GM23338 (cell line): ENCODE results near the gene TMEM170B. TPM values are rescaled to one million over a fixed set of nuclear protein-coding genes. Genes with fewer than 3 reads are reported as not detected.

ENCODE experiments used
- ATAC-seq: fragments of 200-7000 bp; cut with Tn5 transposase; 3 replicates; pipeline ENCODE4 v1.9.1; 2020
- DNase-seq: peaks from one replicate; pipeline ENCODE4 v3.0.0-alpha.2; 2015; ENCODE audit warnings: low spot score
- H2AFZ ChIP-seq: fragments of 200-600 bp; sonication (generic); 2 replicates; pipeline ENCODE4 v1.8.0; 2016; ENCODE audit warnings: antibody characterized with exemption, mild to moderate bottlenecking, moderate library complexity
- H3F3A ChIP-seq: fragments of 200-600 bp; sonication (generic); replicated peaks from 2 replicates; pipeline ENCODE4 v1.8.0; 2017; ENCODE audit warnings: antibody characterized with exemption, mixed run types, low read depth
- H3K27ac ChIP-seq: fragments of 200-600 bp; sonication (generic); 2 replicates; pipeline ENCODE4 v1.6.1; 2016; ENCODE audit warnings: low read depth
- H3K27me3 ChIP-seq: fragments of 200-600 bp; sonication (generic); 2 replicates; pipeline ENCODE4 v1.8.0; 2016; ENCODE audit warnings: mild to moderate bottlenecking, mixed run types, moderate library complexity; ENCODE audit not compliant: insufficient read depth
- H3K36me3 ChIP-seq: fragments of 200-600 bp; sonication (generic); 2 replicates; pipeline ENCODE4 v1.8.0; 2016; ENCODE audit warnings: mild to moderate bottlenecking; ENCODE audit not compliant: insufficient read depth
- H3K4me1 ChIP-seq: fragments of 200-600 bp; sonication (generic); 2 replicates; pipeline ENCODE4 v1.8.0; 2016; ENCODE audit warnings: mild to moderate bottlenecking, moderate library complexity; ENCODE audit not compliant: insufficient read depth
- H3K4me2 ChIP-seq: fragments of 200-600 bp; sonication (generic); 2 replicates; pipeline ENCODE4 v1.7.1; 2017; ENCODE audit warnings: mixed run types
- H3K4me3 ChIP-seq: fragments of 200-600 bp; sonication (generic); 2 replicates; pipeline ENCODE4 v1.6.1; 2016; ENCODE audit warnings: mixed run types
- H3K79me2 ChIP-seq: fragments of 200-600 bp; sonication (generic); replicated peaks from 2 replicates; pipeline ENCODE4 v1.8.0; 2017; ENCODE audit warnings: mild to moderate bottlenecking; ENCODE audit not compliant: insufficient read depth
- H3K9me2 ChIP-seq: fragments of 200-600 bp; sonication (generic); 2 replicates; pipeline ENCODE4 v1.8.0; 2017; ENCODE audit not compliant: insufficient read depth
- H4K20me1 ChIP-seq: fragments of 200-600 bp; sonication (generic); replicated peaks from 2 replicates; pipeline ENCODE4 v1.8.0; 2017; ENCODE audit warnings: mild to moderate bottlenecking; ENCODE audit not compliant: insufficient read depth
- H3K27ac Mint-ChIP-seq: 2 replicates; pipeline ENCODE4 v1.8.0; 2020; ENCODE audit warnings: inconsistent platforms, mild to moderate bottlenecking, moderate library complexity, mixed read lengths
- H3K27me3 Mint-ChIP-seq: 3 replicates; pipeline ENCODE4 v1.8.0; 2022; ENCODE audit warnings: low read depth, mild to moderate bottlenecking, moderate library complexity, mixed read lengths, inconsistent platforms; ENCODE audit not compliant: insufficient read depth, poor library complexity
- H3K36me3 Mint-ChIP-seq: 3 replicates; pipeline ENCODE4 v1.8.0; 2021; ENCODE audit warnings: low read depth, mild to moderate bottlenecking, inconsistent platforms, moderate library complexity, mixed read lengths
- H3K4me1 Mint-ChIP-seq: 3 replicates; pipeline ENCODE4 v1.8.0; 2020; ENCODE audit warnings: mild to moderate bottlenecking, inconsistent platforms, mixed read lengths
- H3K4me3 Mint-ChIP-seq: 3 replicates; pipeline ENCODE4 v1.8.0; 2021; ENCODE audit warnings: moderate library complexity, mild to moderate bottlenecking, inconsistent platforms, mixed read lengths
- H3K9me3 Mint-ChIP-seq: 3 replicates; pipeline ENCODE4 v1.8.0; 2020; ENCODE audit warnings: moderate library complexity, mild to moderate bottlenecking, inconsistent platforms, mixed read lengths
- CREB1 ChIP-seq: fragments of 250-450 bp; sonication (Bioruptor Pico); IDR thresholded peaks from 2 replicates; pipeline ENCODE4 v1.5.0; 2020; ENCODE audit warnings: low read depth, mild to moderate bottlenecking, moderate library complexity
- EZH2 ChIP-seq: fragments of 200-600 bp; sonication (generic); IDR thresholded peaks from one replicate; pipeline ENCODE4 v1.8.0; 2017; ENCODE audit warnings: antibody characterized with exemption, mild to moderate bottlenecking, low read depth; ENCODE audit not compliant: unreplicated experiment
- EZH2phosphoT487 ChIP-seq: fragments of 200-600 bp; sonication (generic); IDR thresholded peaks from one replicate; pipeline ENCODE4 v1.8.1; 2018; ENCODE audit warnings: antibody characterized with exemption; ENCODE audit not compliant: unreplicated experiment
- JUNB ChIP-seq: IDR thresholded peaks from one replicate; pipeline ENCODE4 v1.6.1; 2016; ENCODE audit warnings: antibody characterized with exemption; ENCODE audit not compliant: unreplicated experiment
- NANOG ChIP-seq: IDR thresholded peaks from 2 replicates; pipeline ENCODE4 v1.6.1; 2016; ENCODE audit warnings: antibody characterized with exemption, borderline replicate concordance
- POLR2AphosphoS5 ChIP-seq: IDR thresholded peaks from 2 replicates; pipeline ENCODE4 v1.6.1; 2016; ENCODE audit warnings: antibody characterized with exemption, low read depth
- STAT1 ChIP-seq: IDR thresholded peaks from one replicate; pipeline ENCODE4 v1.6.1; 2016; ENCODE audit warnings: antibody characterized with exemption; ENCODE audit not compliant: unreplicated experiment
- ZNF114 ChIP-seq: fragments of 250-450 bp; sonication (Bioruptor Pico); IDR thresholded peaks from 2 replicates; pipeline ENCODE4 v1.5.0; 2020; ENCODE audit warnings: mild to moderate bottlenecking, moderate library complexity
- ZNF331 ChIP-seq: fragments of 250-450 bp; sonication (Bioruptor Pico); IDR thresholded peaks from 2 replicates; pipeline ENCODE4 v1.5.0; 2020; ENCODE audit warnings: low read depth, mild to moderate bottlenecking, moderate library complexity
- ZNF462 ChIP-seq: fragments of 250-450 bp; sonication (Bioruptor Pico); IDR thresholded peaks from 2 replicates; pipeline ENCODE4 v1.5.0; 2020; ENCODE audit warnings: mild to moderate bottlenecking, moderate library complexity
- polyA plus RNA-seq: library from polyadenylated mRNA; unstranded; fragments of >200 nt; fragmentation: Nextera tagmentation; extraction: Ambion mirVana; gene quantifications from 2 replicates; pipeline ENCODE4 v1.2.1, GENCODE V29; 2016
- total RNA-seq: library from RNA; depleted of rRNA; stranded (reverse); fragments of >200 nt; shearing (Covaris generic); gene quantifications from 2 replicates; pipeline ENCODE4 v1.2.3, GENCODE V29; 2014
- TF ChIP-seq, protein P1 (sequence below): IDR thresholded peaks from 2 replicates; pipeline ENCODE4 v1.6.1; 2016; ENCODE audit warnings: antibody characterized with exemption
- TF ChIP-seq, protein P2 (sequence below): IDR thresholded peaks from one replicate; pipeline ENCODE4 v1.6.1; 2018; ENCODE audit warnings: antibody characterized with exemption; ENCODE audit not compliant: unreplicated experiment
- TF ChIP-seq, protein P3 (sequence below), 2 experiments: fragments of 200-600 bp in 1 of 2; sonication (generic) in 1 of 2; conservative IDR thresholded peaks; 2 replicates each; pipeline versions ENCODE4 v1.5.1 to v1.6.1; 2016 to 2017; ENCODE audit warnings: antibody characterized with exemption in 2 of 2, low read depth in 2 of 2, mild to moderate bottlenecking in 2 of 2, moderate library complexity in 1 of 2

Gene TMEM170B
- total and polyA plus RNA-seq, 2 experiments from 2014 or later, result 2.0 to 6.9 TPM

DNA sequence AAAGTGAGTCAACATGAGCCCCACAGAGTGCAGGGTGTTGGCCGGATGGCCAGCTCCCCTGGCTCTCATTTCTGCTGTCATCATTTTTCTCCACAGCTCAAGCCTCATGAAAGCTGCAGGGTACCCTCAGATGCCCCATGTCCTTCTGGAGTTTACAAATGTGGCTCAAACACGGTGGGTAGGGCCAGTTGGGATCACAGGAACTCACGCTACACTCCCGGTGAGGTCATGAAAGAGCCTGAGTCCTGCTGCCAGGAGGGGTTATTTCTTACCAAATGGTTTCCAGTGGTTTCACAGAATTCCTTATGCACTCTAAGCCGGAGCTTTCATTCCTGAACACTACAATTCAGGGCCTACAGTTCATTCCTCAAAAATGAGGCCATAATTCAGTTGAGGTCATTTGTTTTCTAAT lies 78.7 kb downstream of the TMEM170B start:
- no peak overlapping the region for H3K4me2 ChIP-seq
- no peaks in the 10 kb centered on the region for H3K9me3 Mint-ChIP-seq
- H4K20me1 ChIP-seq, result no peaks in the 10 kb centered on the region
- peaks cover 2% of the 10 kb centered on the region for H3K27me3 Mint-ChIP-seq
- H3K9me2 ChIP-seq, result 0 out of 2 replicates have a peak, but pooled peaks cover 6% of the 10 kb centered on the region
- H3K4me3 Mint-ChIP-seq, result no peak overlapping the region
- H3K27ac Mint-ChIP-seq, result no peak overlapping the region
- H3F3A ChIP-seq, result no peaks in the 10 kb centered on the region
- H3K4me1 Mint-ChIP-seq, result 0 out of 3 replicates have a peak, but pooled peaks cover 2% of the 10 kb centered on the region
- H3K36me3 Mint-ChIP-seq, result no peaks in the 10 kb centered on the region
- no peak overlapping the region for H3K4me3 ChIP-seq
- H3K27ac ChIP-seq, result no peak overlapping the region
- no peak for DNase-seq
- no peaks in the 10 kb centered on the region for H3K79me2 ChIP-seq
- ATAC-seq, result no peak
- H3K36me3 ChIP-seq, result no peaks in the 10 kb centered on the region
- TF ChIP-seq NANOG (no peak), EZH2 (no peak), ZNF462 (CRISPR knock-in tag) (no peak), POLR2AphosphoS5 (no peak), CREB1 (CRISPR knock-in tag) (no peak), ZNF331 (CRISPR knock-in tag) (no peak), JUNB (no peak), EZH2phosphoT487 (no peak), ZNF114 (CRISPR knock-in tag) (no peak), STAT1 (no peak)
- TF ChIP-seq, protein P1, sequence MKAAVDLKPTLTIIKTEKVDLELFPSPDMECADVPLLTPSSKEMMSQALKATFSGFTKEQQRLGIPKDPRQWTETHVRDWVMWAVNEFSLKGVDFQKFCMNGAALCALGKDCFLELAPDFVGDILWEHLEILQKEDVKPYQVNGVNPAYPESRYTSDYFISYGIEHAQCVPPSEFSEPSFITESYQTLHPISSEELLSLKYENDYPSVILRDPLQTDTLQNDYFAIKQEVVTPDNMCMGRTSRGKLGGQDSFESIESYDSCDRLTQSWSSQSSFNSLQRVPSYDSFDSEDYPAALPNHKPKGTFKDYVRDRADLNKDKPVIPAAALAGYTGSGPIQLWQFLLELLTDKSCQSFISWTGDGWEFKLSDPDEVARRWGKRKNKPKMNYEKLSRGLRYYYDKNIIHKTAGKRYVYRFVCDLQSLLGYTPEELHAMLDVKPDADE, result no peak
- TF ChIP-seq, protein P2, sequence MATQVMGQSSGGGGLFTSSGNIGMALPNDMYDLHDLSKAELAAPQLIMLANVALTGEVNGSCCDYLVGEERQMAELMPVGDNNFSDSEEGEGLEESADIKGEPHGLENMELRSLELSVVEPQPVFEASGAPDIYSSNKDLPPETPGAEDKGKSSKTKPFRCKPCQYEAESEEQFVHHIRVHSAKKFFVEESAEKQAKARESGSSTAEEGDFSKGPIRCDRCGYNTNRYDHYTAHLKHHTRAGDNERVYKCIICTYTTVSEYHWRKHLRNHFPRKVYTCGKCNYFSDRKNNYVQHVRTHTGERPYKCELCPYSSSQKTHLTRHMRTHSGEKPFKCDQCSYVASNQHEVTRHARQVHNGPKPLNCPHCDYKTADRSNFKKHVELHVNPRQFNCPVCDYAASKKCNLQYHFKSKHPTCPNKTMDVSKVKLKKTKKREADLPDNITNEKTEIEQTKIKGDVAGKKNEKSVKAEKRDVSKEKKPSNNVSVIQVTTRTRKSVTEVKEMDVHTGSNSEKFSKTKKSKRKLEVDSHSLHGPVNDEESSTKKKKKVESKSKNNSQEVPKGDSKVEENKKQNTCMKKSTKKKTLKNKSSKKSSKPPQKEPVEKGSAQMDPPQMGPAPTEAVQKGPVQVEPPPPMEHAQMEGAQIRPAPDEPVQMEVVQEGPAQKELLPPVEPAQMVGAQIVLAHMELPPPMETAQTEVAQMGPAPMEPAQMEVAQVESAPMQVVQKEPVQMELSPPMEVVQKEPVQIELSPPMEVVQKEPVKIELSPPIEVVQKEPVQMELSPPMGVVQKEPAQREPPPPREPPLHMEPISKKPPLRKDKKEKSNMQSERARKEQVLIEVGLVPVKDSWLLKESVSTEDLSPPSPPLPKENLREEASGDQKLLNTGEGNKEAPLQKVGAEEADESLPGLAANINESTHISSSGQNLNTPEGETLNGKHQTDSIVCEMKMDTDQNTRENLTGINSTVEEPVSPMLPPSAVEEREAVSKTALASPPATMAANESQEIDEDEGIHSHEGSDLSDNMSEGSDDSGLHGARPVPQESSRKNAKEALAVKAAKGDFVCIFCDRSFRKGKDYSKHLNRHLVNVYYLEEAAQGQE, result no peak
- TF ChIP-seq, protein P3, sequence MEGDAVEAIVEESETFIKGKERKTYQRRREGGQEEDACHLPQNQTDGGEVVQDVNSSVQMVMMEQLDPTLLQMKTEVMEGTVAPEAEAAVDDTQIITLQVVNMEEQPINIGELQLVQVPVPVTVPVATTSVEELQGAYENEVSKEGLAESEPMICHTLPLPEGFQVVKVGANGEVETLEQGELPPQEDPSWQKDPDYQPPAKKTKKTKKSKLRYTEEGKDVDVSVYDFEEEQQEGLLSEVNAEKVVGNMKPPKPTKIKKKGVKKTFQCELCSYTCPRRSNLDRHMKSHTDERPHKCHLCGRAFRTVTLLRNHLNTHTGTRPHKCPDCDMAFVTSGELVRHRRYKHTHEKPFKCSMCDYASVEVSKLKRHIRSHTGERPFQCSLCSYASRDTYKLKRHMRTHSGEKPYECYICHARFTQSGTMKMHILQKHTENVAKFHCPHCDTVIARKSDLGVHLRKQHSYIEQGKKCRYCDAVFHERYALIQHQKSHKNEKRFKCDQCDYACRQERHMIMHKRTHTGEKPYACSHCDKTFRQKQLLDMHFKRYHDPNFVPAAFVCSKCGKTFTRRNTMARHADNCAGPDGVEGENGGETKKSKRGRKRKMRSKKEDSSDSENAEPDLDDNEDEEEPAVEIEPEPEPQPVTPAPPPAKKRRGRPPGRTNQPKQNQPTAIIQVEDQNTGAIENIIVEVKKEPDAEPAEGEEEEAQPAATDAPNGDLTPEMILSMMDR (conservative IDR thresholded peaks at IDR 0.05; ENCODE audit: low read depth in 2 of 2), result no peak
- 0 out of 2 replicates have a peak overlapping the region, but pooled peaks have one; percentile 72 for H2AFZ ChIP-seq
- no peaks in the 10 kb centered on the region for H3K27me3 ChIP-seq
- H3K4me1 ChIP-seq, result no peaks in the 10 kb centered on the region
